ENCODE data around the gene CLIC6.
"Not testable (repeated sequence)": the region's sequence is repeated elsewhere in the genome, so short reads cannot be mapped to it uniquely, and the experiment has no call there.

- TF ChIP-seq, protein P1, sequence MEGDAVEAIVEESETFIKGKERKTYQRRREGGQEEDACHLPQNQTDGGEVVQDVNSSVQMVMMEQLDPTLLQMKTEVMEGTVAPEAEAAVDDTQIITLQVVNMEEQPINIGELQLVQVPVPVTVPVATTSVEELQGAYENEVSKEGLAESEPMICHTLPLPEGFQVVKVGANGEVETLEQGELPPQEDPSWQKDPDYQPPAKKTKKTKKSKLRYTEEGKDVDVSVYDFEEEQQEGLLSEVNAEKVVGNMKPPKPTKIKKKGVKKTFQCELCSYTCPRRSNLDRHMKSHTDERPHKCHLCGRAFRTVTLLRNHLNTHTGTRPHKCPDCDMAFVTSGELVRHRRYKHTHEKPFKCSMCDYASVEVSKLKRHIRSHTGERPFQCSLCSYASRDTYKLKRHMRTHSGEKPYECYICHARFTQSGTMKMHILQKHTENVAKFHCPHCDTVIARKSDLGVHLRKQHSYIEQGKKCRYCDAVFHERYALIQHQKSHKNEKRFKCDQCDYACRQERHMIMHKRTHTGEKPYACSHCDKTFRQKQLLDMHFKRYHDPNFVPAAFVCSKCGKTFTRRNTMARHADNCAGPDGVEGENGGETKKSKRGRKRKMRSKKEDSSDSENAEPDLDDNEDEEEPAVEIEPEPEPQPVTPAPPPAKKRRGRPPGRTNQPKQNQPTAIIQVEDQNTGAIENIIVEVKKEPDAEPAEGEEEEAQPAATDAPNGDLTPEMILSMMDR (IDR thresholded peaks at IDR 0.05): not testable (repeated sequence)
- not testable (repeated sequence) for TF ChIP-seq EP300, POLR2A (IDR thresholded peaks at IDR 0.05)
Measured at GRCh38 chr21:34718529-34718928, 49.7 kb downstream of the CLIC6 start.
